Karpas-422 (cell line): ENCODE measurements around the gene STX18. TPM values are rescaled to one million over a fixed set of nuclear protein-coding genes. Genes with fewer than 3 reads are reported as not detected.
A peak's percentile ranks its signal among the peaks of the same experiment; 100 is the strongest.
"Not testable (repeated sequence)": the region's sequence is repeated elsewhere in the genome, so short reads cannot be mapped to it uniquely, and the experiment has no call there.

ENCODE experiments used
- DNase-seq: peaks from one replicate; pipeline ENCODE4 v3.0.0-alpha.2; 2015
- H2AFZ ChIP-seq: fragments of 200-600 bp; sonication (generic); 2 replicates; pipeline ENCODE4 v1.6.1; 2014; ENCODE audit warnings: antibody characterized with exemption, low read length, mixed read lengths
- H3K27ac ChIP-seq: fragments of 200-600 bp; sonication (generic); 2 replicates; pipeline ENCODE4 v1.5.1; 2014; ENCODE audit warnings: mild to moderate bottlenecking, low read length, moderate library complexity
- H3K27me3 ChIP-seq: fragments of 200-600 bp; sonication (generic); 2 replicates; pipeline ENCODE4 v1.6.1; 2014; ENCODE audit warnings: low read length, mixed read lengths
- H3K36me3 ChIP-seq: fragments of 200-600 bp; sonication (generic); 2 replicates; pipeline ENCODE4 v1.6.1; 2014; ENCODE audit warnings: low read length, mixed read lengths; ENCODE audit not compliant: insufficient read depth
- H3K4me1 ChIP-seq: fragments of 200-600 bp; sonication (generic); 2 replicates; pipeline ENCODE4 v1.6.1; 2014; ENCODE audit warnings: mild to moderate bottlenecking, low read length, mixed read lengths
- H3K4me2 ChIP-seq: fragments of 200-600 bp; sonication (generic); 2 replicates; pipeline ENCODE4 v1.6.1; 2014; ENCODE audit warnings: low read length, low read depth, mild to moderate bottlenecking; ENCODE audit not compliant: poor library complexity, severe bottlenecking
- H3K4me3 ChIP-seq: fragments of 200-600 bp; sonication (generic); 2 replicates; pipeline ENCODE4 v1.5.1; 2014; ENCODE audit warnings: mild to moderate bottlenecking, antibody characterized with exemption, low read length, mixed read lengths
- H3K79me2 ChIP-seq: fragments of 200-600 bp; sonication (generic); 2 replicates; pipeline ENCODE4 v1.6.1; 2014; ENCODE audit warnings: mild to moderate bottlenecking, low read length, mixed read lengths
- H3K9ac ChIP-seq: fragments of 200-600 bp; sonication (generic); 2 replicates; pipeline ENCODE4 v1.6.0; 2014; ENCODE audit warnings: low read length
- H3K9me2 ChIP-seq: fragments of 200-600 bp; sonication (generic), shearing (Covaris generic); replicated peaks from 2 replicates; pipeline ENCODE4 v1.6.0; 2014; ENCODE audit warnings: mild to moderate bottlenecking, low read length, moderate library complexity; ENCODE audit not compliant: insufficient read depth
- H3K9me3 ChIP-seq: fragments of 300-700, 200-600 bp; sonication (generic); 2 replicates; pipeline ENCODE4 v1.6.1; 2014; ENCODE audit warnings: low read length, mixed read lengths
- H4K20me1 ChIP-seq: fragments of 200-600 bp; sonication (generic); 2 replicates; pipeline ENCODE4 v1.6.1; 2014; ENCODE audit warnings: mild to moderate bottlenecking, antibody characterized with exemption, low read length, low read depth; ENCODE audit not compliant: insufficient read depth
- total RNA-seq: library from RNA; depleted of rRNA; stranded (reverse); fragments of >200 nt; shearing (Covaris generic); gene quantifications from 2 replicates; pipeline ENCODE4 v1.2.3, GENCODE V29; 2014; ENCODE audit warnings: low replicate concordance

STX18 gene
- total RNA-seq, 1 experiment from 2014 or later: 17.9 TPM

DNA sequence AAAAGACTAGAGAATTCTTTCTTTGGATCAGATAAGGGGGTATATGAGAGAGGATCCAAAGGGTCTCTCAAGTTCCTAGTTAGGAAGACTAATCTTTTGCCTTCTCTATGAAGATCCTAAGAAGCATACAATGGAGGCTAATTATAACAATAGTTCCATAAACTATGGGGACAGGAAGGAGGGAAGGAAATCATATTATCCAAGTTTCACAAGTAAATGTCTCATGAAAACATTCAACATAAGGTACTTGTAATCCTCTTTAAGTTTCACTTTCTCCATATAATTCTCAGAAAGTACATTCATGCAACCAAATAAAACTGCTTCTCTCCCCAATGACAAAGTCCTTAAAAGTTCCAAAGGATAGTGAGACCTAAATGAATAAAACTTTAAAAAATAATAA, 27.1 kb downstream of the STX18 start:
- peaks cover 13% of the 10 kb centered on the region for H4K20me1 ChIP-seq
- H2AFZ ChIP-seq: no peak overlapping the region
- no peaks in the 10 kb centered on the region for H3K27me3 ChIP-seq
- no peak overlapping the region for H3K27ac ChIP-seq
- no peak overlapping the region for H3K4me2 ChIP-seq
- no peaks in the 10 kb centered on the region for H3K9me2 ChIP-seq
- H3K36me3 ChIP-seq: no peaks in the 10 kb centered on the region
- DNase-seq: no peak
- H3K4me1 ChIP-seq: peaks cover 4% of the 10 kb centered on the region; the same call in 1 of the 2 replicates
- H3K9ac ChIP-seq: no peak overlapping the region
- H3K79me2 ChIP-seq: peaks cover 81% of the 10 kb centered on the region
- H3K4me3 ChIP-seq: no peak overlapping the region
- no peaks in the 10 kb centered on the region for H3K9me3 ChIP-seq

DNA sequence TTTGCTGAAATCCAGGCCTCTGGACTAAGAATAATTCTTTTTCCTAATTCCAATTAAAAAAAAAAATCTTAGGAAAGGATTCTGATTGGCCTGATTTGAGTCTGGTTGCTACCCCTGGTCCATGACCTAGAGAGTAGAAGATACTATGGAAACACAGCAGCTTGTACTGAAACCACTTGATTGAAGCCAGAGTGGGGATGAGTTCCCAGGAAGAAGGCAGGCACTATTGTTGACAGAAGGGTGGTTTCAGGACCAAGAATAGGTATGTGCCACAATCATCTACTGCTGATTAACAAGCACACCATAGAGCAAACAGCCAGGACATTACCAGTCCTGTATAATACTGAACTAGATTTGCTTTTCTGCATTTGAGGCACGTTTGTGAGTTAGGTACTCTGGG, 29.6 kb downstream of the STX18 start:
- Histone ChIP-seq H4K20me1 (peaks cover 12% of the 10 kb centered on the region), H3K4me3 (no peak overlapping the region), H3K79me2 (peaks cover 70% of the 10 kb centered on the region), H3K36me3 (no peaks in the 10 kb centered on the region), H3K4me1 (no peaks in the 10 kb centered on the region), H2AFZ (no peak overlapping the region), H3K27me3 (no peaks in the 10 kb centered on the region), H3K9me2 (no peaks in the 10 kb centered on the region), H3K27ac (no peak overlapping the region), H3K9me3 (no peaks in the 10 kb centered on the region), H3K4me2 (no peak overlapping the region), H3K9ac (no peak overlapping the region)
- DNase-seq: no peak

DNA sequence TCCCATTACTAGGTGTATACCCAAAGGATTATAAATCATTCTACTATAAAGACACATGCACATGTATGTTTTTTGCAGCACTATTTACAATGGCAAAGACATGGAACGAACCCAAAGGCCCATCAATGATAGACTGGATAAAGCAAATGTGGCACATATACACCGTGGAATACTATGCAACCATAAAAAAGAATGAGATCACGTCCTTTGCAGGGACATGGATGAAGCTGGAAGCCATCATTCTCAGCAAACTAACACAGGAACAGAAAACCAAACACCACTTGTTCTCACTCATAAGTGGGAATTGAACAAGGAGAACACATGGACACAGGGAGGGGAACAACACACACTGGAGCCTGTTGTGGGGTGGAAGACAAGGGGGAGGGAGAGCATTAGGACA, 31.2 kb downstream of the STX18 start:
- Histone ChIP-seq H3K79me2 (peaks cover 63% of the 10 kb centered on the region), H4K20me1 (peaks cover 26% of the 10 kb centered on the region)
- not testable (repeated sequence) for H3K4me3 ChIP-seq, DNase-seq, H3K9me2 ChIP-seq, H3K27ac ChIP-seq, H3K27me3 ChIP-seq, H2AFZ ChIP-seq, H3K4me1 ChIP-seq, H3K4me2 ChIP-seq, H3K36me3 ChIP-seq, H3K9ac ChIP-seq, H3K9me3 ChIP-seq

DNA sequence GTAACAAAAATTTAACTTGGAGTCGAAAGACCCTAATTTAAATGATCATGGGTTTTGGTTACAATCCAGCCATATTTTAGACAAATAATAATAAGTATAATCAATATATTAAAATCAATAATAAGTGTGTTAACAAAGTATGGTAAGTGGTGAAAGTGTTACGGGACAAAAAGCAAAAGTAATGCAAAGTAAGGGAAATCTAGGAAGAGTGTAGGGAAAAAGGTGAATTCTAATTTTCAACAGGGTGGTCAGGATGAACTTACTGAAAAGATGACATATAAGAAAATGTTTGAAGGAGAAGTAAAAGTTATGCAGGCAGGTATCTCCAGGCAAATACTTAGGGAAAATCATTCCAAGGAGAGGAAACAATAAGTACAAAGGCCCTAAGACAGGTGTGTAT, 32.3 kb downstream of the STX18 start:
- Histone ChIP-seq H3K9ac (no peak overlapping the region), H3K4me3 (no peak overlapping the region), H3K9me3 (no peaks in the 10 kb centered on the region), H3K27me3 (no peaks in the 10 kb centered on the region), H4K20me1 (peaks cover 24% of the 10 kb centered on the region), H3K9me2 (no peaks in the 10 kb centered on the region), H3K36me3 (no peaks in the 10 kb centered on the region), H3K4me1 (no peaks in the 10 kb centered on the region), H3K27ac (no peak overlapping the region), H3K4me2 (no peak overlapping the region), H3K79me2 (peaks cover 53% of the 10 kb centered on the region), H2AFZ (no peak overlapping the region)
- DNase-seq: no peak

DNA sequence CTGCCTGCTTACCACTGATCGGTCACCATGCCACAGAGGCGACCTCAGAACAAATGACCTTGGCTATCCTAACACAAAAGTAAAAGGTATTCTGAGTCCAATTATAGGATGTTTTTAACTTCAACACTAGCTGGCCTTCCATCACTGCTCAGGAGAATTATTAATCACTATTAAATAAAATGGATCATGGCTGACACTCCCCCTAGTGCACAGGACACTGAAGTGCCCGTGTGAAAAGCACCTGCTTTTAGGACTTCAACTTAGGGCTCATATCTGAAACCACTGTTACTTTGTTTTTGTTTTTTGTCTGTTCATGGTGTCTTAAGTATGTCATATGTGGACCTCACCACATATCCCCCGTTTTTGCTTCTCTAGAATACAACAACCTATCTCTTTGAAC, 33.9 kb downstream of the STX18 start:
- H3K36me3 ChIP-seq: no peaks in the 10 kb centered on the region
- H3K27ac ChIP-seq: no peak overlapping the region
- H3K4me3 ChIP-seq: no peak overlapping the region
- no peaks in the 10 kb centered on the region for H3K27me3 ChIP-seq
- no peaks in the 10 kb centered on the region for H3K9me3 ChIP-seq
- peaks cover 37% of the 10 kb centered on the region for H4K20me1 ChIP-seq
- DNase-seq: peak; percentile 64
- H3K4me1 ChIP-seq: peaks cover 10% of the 10 kb centered on the region
- no peaks in the 10 kb centered on the region for H3K9me2 ChIP-seq
- H2AFZ ChIP-seq: no peak overlapping the region
- H3K79me2 ChIP-seq: peaks cover 52% of the 10 kb centered on the region
- no peak overlapping the region for H3K4me2 ChIP-seq
- no peak overlapping the region for H3K9ac ChIP-seq

DNA sequence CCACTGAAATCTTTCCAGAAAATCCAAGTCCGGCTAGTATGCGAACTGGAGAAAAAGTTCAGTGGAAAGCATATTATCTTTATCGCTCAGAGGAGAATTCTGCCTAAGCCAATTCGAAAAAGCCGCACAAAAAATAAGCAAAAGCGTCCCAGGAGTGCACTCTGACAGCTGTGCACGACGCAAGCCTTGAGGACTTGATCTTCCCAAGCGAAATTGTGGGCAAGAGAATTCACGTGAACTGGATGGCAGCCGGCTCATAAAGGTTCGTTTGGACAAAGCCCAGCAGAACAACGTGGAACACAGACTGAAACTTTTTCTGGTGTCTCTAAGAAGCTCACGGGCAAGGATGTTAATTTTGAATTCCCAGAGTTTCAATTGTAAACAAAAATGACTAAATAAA, 34.4 kb downstream of the STX18 start:
- H3K4me1 ChIP-seq: peaks cover 12% of the 10 kb centered on the region
- no peak overlapping the region for H3K4me3 ChIP-seq
- no peaks in the 10 kb centered on the region for H3K27me3 ChIP-seq
- H3K27ac ChIP-seq: no peak overlapping the region
- peaks cover 52% of the 10 kb centered on the region for H3K79me2 ChIP-seq
- H3K4me2 ChIP-seq: no peak overlapping the region
- DNase-seq: no peak
- H2AFZ ChIP-seq: no peak overlapping the region
- H3K9me2 ChIP-seq: no peaks in the 10 kb centered on the region
- H4K20me1 ChIP-seq: peaks cover 42% of the 10 kb centered on the region
- no peaks in the 10 kb centered on the region for H3K36me3 ChIP-seq
- no peak overlapping the region for H3K9ac ChIP-seq
- no peaks in the 10 kb centered on the region for H3K9me3 ChIP-seq

DNA sequence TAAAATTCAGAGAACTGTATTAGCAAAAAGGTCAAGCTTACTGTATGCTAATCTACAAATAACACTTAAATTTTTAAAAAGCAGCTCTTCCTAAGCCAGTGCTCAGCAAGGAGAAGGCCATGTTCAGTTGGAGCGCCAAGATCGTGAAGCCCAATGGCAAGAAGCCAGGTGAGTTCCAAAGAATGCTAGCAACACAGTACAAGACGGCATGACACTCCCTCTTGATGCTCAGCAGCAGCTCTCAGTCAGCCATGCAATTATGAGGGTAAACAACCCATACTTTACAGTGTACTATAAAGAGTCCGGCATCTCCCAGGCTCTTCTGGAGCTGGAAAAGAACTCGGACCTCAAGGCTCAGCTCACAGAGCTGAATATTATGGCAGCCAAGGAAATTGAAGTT, 34.9 kb downstream of the STX18 start:
- no peak for DNase-seq
- H2AFZ ChIP-seq: no peak overlapping the region
- H4K20me1 ChIP-seq: peaks cover 46% of the 10 kb centered on the region
- H3K4me2 ChIP-seq: no peak overlapping the region
- H3K27me3 ChIP-seq: no peaks in the 10 kb centered on the region
- H3K79me2 ChIP-seq: peaks cover 53% of the 10 kb centered on the region
- H3K4me1 ChIP-seq: peaks cover 12% of the 10 kb centered on the region
- no peak overlapping the region for H3K9ac ChIP-seq
- no peaks in the 10 kb centered on the region for H3K9me3 ChIP-seq
- H3K4me3 ChIP-seq: no peak overlapping the region
- no peaks in the 10 kb centered on the region for H3K9me2 ChIP-seq
- no peak overlapping the region for H3K27ac ChIP-seq
- no peaks in the 10 kb centered on the region for H3K36me3 ChIP-seq

DNA sequence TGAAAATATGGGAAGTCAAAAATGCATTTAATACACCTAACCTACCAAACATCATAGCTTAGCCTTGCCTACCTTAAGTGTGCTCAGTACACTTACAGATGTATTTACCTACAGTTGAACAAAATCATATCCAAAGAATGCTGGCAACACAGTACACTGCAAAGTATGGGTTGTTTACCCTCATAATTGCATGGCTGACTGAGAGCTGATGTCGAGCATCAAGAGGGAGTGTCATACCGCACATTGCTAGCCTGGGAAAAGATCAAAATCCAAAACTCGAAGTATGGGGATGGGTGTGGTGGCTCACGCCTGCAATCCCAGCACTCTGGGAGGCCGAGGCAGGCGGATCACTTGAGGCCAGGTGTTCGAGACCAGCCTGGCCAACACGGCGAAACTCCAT, 36.6 kb downstream of the STX18 start:
- H3K36me3 ChIP-seq, H3K4me2 ChIP-seq, H3K27ac ChIP-seq, H2AFZ ChIP-seq, H3K4me3 ChIP-seq, H3K9ac ChIP-seq, H3K27me3 ChIP-seq, H3K9me2 ChIP-seq, DNase-seq, H3K9me3 ChIP-seq: not testable (repeated sequence)
- Histone ChIP-seq H4K20me1 (peaks cover 62% of the 10 kb centered on the region), H3K79me2 (peaks cover 59% of the 10 kb centered on the region), H3K4me1 (peaks cover 12% of the 10 kb centered on the region)

DNA sequence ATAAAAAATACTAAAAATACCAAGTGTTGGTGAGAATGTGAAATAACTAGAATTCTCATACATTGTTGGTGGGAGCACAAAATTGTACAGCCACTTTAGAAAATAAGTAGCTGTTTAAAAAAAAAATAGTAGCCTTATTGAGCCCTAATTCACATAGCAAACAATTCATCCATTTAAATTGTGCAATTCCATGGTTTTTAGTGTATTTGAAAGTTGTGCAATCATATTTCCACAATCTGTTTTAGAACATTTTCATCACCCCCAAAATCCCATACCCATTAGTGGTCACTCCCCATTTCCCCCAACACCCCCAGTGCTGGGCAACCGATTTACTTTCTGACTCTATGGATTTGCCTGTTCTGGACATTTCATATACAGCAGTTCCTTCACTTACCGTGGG, 37.1 kb downstream of the STX18 start:
- DNase-seq: no peak
- no peak overlapping the region for H3K4me2 ChIP-seq
- peaks cover 66% of the 10 kb centered on the region for H4K20me1 ChIP-seq
- no peaks in the 10 kb centered on the region for H3K36me3 ChIP-seq
- no peaks in the 10 kb centered on the region for H3K9me3 ChIP-seq
- H2AFZ ChIP-seq: no peak overlapping the region
- no peak overlapping the region for H3K9ac ChIP-seq
- H3K27ac ChIP-seq: no peak overlapping the region
- no peak overlapping the region for H3K4me3 ChIP-seq
- no peaks in the 10 kb centered on the region for H3K27me3 ChIP-seq
- peaks cover 62% of the 10 kb centered on the region for H3K79me2 ChIP-seq
- H3K4me1 ChIP-seq: peaks cover 12% of the 10 kb centered on the region
- no peaks in the 10 kb centered on the region for H3K9me2 ChIP-seq
